Stimulated activated CD4-positive, alpha-beta T cell treated with anti-CD3 and anti-CD28 coated beads, Interleukin-4, amount 100 ng/mL, for 24 hours (primary cell): ENCODE results near the gene STXBP1.
"Not testable (repeated sequence)": the region's sequence is repeated elsewhere in the genome, so short reads cannot be mapped to it uniquely, and the experiment has no call there.

ENCODE experiments used
- DNase-seq: peaks from one replicate; pipeline ENCODE4 v3.0.0-alpha.2; 2020

Gene STXBP1

DNA sequence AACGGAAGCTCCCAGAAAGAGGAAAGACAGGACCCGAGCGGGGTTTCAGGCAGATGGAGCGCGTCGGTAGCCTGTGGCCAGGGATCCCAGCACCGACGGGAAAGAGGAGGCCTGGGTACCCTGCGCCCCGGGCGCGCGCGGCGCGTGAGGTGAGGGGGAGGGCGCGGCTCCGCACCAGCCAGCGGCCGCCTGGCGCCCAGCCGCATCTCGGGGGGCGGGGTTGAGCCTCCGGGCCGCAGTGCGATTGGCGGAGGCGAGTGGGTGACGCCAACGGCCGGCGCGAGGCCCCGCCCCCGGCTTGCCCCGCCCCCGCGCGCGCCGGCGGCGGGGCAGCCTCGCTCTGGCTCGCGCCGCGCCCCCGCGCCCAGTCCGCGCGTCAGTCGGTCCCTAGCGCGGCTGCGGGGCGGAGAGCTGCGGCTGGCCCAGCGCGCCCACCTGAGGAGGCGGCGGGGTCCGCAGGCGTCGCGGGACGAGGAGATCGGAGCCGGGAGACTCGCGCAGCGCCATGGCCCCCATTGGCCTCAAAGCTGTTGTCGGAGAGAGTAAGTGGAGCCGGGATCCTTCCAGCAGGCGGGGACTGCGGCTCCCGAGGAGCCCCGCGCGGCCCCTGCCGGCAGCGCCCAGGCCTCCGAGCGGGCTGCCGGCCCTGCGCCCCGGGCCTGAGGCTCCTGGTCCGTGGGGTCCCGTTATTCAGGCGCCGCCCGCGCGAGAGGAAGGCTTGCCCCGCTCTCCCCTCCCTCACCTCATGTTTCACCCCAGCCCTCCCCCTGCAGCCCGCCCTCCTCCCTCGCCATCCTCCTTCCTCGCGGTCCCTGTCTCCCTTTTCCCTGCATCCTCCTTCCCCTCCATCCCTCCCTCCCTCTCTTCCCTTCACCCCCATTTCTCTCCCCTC lies at the start of gene STXBP1:
STXBP1 (plus strand) TSS at position 379 of the 892 bp plus-strand sequence; CDS start at position 506, 127 bp downstream.
- peak; percentile 85 for DNase-seq

DNA sequence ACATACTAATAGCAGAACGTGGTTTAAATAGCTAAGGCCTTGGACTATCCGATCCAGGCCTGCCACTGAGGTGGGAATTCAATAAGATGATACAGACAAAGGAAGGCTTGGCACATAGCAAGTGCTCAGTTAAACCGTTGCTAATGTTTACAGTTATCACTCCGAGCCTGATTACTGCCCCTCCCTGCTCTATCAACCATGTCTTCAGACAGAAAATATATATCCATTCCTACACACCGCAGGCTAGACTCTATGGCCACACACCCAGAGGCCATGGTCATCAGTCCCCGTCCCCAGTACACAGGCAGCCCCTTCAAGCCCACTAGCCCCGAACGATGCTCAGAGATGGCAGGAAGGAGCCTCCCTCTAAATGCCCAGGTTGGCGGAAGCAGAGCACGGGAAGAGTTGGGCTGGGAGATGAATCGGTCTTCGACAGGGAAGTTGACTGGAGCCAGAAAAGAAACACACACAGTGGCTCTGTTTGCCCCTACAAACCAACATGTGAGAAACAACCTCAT lies 49.7 kb upstream of the STXBP1 start:
- DNase-seq, result no peak

DNA sequence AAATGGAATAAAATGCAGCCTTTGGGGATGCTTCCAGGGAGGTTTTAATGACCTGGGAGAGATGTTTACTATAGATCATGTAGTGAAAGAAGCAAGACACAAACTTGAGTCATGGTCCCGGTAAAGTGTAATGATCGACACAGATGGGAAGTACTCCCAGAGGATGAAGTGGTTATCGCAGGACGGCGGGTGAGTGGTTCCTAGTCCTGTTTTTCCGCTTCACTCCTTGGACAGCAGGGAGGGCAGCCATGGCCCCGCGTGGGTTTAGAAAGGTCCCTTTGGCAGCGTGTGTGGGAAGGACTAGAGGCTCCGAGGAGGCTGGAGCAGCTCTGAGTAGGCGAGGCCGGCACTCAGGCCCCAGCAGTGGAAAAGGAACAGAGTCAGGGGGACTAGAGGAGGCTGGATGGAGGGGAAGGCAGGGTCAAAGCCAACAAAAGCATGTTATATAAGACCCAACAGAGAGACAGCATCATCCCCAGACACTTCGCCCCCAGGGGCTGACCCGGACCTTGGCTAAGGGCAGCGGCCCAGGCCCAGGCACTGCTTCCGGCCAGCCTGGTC lies 49.2 kb upstream of the STXBP1 start:
- no peak for DNase-seq

DNA sequence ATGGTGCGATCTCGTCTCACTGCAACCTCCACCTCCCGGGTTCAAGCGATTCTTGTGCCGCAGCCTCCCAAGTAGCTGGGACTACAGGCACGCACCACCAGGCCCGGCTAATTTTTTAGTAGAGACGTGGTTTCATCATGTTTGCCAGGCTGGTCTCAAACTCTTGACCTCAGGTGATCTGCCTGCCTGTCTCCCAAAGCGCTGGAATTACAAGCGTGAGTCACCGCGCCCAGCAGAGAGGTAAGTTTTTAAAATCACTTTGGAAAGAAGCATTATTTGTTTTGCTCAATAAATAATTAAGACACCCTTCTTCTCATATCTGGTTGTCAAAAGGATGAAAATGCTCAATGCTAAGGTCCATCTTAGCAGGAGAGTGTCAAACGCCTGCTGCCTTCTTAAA lies 48.5 kb upstream of the STXBP1 start:
- DNase-seq, result no peak

DNA sequence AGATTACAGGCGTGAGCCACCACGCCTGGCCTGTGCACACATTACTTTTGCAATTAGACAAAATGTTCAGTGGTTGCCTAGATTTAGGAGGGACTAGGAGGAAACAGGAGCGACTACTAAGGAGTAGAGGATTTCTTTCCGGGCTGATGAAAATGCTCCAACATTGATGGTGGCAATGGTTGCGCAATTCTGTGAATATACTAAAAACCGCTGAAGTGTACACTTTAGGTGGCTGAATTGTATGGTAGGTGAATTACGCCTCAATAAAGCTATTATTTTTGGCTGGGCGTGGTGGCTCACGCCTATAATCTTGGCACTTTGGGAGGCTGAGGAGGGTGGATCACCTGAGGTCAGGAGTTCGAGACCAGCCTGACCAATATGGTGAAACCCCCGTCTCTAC lies 46.8 kb upstream of the STXBP1 start:
- no peak for DNase-seq

DNA sequence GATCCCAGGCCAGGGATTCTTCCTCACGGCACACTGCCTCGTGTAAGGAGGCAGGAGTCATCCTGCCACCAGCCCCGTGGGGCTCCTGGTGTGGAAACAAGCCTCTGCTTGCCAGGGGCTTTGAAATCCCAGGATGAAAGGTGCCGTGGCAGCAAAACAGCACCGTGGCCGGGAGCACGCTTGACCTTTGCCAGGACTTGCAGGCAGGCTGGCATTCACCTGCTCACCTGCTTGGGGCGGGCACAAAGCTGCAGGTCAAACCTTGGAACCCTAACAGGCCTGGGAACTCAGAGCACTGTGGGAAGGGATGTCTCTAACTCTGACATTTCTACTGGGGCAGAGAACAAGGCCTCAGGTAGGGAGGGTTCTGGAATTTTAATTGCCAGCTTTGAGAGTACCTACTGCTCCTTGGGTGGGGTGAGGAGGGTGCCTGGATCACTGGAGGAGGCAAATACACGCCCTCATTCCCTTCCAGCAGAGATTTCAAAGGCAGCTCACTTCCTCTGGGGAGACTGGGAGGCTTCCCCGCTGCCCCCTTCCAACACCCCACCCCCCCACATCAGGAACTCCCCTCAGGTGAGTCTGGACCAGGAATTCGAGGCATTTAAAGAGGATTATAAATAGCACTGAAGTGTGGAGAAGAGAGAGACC lies 45.6 kb upstream of the STXBP1 start:
- no peak for DNase-seq

DNA sequence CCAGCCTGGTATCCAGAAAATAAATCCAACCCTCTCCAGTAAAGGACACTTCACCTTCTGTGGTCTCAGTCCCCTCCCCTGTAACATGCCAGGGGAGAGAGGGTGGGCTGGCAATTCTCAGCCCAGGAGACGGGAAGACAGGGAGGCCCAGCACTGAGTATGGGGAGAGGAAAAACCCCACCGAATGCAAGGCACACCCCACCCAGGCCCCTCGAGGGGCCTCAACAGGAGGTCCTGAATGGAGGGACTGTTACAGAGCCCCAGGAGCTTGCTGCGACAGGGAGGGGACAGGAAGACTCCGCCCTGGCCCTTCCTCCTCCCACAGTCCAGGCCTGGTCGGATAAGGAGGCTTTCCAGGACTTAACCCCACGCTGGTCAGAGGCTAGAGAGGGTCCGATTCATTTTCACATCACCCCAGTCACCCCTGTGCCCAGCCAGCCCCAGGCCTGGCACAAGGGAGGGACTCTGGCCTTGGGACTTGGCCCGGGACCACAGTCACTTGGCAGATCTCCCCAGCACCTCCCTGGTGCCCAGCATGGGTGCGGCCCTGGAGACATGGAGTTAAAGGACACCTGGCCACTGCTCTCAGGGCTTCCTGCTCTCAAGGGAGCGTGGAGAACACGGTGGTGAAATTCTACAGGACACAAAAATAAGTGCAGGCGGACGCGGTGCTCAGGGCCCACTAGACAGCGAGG lies 44.9 kb upstream of the STXBP1 start:
- no peak for DNase-seq

DNA sequence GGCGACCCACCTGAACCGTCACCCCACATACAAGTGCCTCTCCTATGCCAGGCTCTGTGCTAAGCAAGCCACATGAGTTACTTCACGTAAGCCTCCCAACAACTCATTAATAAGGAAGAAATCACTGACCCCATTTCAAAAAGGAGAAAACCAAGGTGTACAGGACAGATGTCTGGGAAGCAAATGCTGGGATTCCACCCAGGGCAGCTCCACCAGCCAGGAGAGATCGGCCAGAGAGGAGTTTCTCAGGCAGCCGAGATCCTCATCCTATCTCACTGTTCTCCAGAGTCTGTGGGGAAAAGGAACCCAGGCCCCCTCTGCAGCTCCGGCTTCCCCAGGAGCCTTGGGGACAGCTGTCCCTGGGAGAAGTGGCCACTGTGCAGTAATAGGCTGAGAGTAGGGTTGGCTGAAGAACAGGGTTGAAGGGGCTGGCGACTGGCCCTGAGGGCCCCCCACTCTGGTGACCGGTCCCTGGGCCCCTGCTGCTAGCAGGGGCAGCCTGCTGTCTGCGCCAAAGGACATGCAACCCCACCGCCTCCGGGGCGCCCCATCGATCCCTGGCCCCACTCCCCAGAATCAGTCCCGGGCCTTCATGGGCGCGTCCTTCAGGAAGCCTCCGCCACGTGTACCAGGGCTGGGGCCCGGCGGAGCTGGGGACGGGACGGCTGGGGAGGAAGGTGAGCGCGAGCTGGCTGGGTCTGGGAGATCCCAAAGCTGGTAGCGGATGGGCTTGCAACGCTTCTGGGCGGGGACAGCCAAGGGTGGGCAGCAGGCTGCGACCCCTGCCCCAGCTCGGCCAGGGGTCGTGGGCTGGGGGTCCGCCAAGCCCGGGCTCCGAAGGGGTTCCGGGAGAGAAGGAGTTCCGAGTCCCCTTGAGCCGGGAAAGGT lies 44.1 kb upstream of the STXBP1 start:
- no peak for DNase-seq

DNA sequence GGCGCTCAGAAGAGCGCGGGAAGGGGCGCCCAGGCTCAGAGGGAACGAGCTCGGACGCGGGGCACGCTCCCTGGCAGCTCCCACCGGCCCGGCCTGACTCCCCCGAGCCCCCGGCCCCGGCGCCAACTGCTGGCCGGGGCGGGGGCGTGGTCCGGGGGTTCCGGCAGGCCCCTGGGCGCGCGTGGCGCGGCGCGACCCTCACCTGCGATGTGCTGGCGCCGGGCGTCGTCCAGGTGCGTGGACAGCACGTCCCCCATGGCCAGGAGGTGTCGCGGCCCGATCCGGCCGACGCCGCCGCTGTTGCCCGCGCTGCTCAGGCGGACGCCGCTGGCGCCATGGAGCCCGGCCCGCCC lies 43.5 kb upstream of the STXBP1 start:
- DNase-seq, result no peak

DNA sequence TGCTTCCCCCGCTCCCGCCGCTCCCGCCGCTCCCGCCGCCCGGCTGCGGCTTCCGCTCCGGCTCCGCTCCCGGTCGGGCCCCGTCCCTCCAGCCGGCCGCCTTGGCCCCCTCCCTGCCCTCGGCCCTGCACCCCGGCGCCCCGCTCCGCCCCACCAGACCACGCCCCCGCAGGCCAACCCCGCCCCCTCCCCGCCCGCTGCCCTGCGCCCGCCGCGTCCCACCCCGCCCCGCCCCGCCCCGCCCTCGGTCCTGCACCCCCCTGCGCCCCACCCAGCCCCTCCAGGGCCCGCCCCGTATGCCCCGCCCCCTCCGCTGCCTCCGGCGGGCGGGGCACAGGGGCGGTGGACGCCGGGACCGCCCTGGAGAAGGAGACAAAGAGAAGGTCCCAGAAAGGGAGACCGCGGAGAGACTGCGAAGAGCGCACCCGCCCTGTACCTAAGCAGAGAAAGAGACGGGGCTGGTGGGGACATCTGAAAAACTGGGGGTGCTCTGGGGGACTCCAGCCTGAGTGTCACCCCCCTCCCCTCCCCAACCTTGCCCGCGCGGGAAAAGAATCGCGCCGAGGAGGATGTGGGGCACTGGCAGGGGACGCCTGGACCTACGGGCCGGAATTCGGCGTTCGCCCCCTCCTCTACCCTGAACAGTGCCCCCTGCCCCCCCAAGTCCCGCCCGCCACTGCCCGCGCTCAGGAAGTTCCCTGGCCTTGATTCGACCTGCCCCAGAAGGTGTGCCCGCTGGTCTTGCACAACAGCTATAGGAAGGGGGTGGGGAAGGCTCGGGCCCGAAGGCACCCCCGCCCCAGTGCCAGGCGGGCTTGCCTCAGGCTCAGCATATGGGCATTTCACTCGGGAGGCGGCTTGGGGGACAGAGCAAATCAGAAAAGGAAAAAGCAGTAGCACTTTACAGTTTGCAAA lies 42.8 kb upstream of the STXBP1 start:
- DNase-seq, result peak; percentile 68

DNA sequence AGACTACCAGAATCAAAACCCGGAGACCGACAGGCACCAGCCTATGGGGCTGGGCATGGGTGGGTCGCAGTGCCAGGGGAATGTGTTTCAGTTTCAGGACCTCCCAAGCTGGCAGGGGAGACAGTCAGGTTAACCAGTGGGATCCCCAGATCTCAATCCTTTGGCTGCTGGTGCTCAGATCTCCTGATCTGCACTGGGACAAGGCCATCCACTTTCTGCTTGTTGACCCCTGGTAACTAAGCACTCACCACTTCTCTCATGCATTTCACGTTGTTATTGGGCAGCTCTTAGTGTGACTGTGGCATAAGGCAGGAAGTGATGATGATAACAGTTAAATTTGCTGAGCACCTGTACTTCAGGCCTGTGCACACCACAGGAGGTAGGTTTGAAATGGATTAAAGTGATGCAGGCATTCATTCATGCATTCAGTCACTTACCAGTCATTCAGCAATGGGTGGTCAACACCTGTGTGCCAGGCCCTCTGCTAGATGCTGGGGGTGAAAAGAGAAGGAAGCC lies 42.1 kb upstream of the STXBP1 start:
- DNase-seq, result no peak

DNA sequence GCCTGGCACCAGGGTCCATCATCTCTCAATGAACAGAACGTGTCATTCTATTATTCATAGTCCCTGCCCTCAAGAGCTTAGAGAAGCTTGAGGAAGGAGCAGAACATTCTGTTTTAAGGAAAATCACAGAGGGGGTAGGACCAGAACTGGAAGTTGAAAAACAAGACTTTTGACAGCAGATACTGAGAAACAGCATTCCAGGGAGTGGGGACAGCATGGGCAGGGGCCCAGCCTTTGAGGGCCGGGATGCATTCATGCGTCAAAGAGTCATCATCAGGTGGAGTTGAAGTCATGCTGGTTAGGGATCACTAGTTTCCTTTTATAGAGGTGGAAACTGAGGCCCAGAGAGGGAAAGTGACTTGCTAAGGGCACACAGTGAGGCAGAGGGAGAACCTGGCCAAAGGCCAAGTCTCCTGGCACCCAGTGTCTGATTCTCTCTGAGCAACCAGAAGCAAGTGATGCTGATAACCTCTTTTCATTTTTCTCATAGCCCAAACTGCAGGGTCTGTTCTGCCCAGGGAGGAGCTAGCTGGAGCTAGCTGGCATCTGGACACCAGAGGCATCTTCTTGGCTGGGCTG lies 41.5 kb upstream of the STXBP1 start:
- DNase-seq, result no peak

DNA sequence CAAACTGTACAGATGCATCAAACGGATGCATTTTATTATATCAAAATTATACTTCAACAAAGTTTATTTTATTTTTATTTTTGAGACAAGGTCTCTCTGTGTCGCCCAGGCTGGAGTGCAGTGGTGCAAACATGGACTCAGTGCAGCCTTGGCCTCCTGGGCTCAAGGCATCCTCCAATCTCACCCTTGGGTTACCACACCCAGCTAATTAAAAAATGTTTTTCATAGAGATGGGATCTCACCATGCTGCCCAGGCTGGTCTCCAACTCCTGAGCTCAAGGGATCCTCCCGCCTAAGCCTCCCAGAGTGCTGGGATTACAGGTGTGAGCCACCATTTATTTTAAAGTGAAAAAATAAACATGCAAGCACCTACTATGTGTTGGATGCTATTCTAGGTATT lies 40.1 kb upstream of the STXBP1 start:
- no peak for DNase-seq

DNA sequence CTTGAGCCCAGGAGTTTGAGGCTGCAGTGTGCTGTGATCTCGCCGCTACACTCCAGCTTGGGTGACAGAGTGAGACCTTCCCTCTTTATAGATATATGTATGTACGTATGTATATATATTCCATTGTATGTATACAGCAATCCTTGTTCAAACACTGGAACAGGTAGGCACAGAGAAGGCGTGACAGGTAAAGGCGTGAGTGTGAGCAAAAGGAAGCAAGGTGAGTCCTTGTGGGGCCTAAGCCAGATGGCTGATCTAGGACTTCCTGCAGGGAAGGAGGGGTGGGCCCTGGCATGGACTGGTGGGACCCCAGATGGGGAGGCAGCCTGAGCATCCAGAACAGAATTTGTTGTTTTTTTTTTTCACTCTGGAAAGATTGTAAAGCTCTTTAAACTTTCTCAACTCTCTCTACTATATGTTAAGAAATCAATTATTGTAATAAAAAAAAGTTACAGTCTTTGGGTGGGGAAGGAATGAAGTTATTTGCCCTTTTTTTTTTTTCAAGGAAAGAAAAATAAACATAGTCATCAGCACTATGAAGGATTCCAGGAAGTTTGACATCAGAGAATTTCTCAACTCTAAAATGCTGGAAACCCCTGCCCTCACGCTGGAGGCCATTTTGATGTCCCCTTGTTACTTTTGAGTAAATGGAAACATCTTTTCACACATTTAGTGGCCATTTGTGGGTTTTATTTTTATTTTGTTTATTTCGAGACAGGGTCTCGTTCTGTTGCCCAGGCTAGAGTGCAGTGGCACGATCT lies 38.9 kb upstream of the STXBP1 start:
- DNase-seq, result no peak

DNA sequence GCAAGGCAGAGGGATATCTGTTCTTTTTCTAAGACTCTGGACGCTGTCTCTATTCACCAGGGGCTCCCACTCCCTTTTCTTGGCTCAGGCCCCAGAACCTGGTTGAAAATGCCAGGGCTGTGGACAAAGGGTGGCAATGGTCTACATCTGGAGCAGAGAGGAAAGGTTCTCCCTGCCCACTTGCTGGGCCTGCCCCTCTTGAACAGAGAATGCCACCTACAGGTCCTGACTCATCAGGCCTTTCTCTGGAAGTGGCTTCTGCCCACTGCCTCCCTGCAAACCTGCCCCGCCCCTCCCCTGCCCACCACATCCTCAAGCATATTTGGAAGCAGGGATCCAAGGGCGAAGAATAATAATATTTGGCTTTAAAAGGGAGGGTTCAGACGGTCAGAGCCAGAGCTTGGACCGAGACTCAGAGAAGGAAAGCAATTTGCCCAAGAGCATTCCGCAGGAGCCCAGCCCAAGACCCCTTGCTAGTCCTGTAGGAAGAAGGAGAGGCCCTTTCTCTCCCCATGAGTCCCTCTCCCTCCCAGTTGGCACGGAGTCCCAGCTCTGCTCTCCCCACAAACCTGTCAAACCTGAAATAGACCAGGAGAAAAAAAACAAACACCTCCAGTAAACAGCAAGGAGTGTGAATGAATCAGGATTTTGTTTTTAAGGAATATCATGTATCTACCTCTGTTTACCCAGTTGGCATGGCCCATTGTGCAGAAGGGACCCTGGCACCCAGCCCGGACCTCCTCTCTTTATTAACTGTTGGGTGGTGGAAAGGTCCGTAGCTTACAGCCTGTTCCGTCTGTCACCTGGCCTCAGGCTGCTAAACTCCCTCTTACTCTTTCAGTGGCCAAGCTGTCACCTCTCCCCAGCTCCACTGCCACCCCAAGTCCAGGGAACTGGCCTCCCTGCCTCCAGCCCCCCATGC lies 37.7 kb upstream of the STXBP1 start:
- DNase-seq, result peak; percentile 45

DNA sequence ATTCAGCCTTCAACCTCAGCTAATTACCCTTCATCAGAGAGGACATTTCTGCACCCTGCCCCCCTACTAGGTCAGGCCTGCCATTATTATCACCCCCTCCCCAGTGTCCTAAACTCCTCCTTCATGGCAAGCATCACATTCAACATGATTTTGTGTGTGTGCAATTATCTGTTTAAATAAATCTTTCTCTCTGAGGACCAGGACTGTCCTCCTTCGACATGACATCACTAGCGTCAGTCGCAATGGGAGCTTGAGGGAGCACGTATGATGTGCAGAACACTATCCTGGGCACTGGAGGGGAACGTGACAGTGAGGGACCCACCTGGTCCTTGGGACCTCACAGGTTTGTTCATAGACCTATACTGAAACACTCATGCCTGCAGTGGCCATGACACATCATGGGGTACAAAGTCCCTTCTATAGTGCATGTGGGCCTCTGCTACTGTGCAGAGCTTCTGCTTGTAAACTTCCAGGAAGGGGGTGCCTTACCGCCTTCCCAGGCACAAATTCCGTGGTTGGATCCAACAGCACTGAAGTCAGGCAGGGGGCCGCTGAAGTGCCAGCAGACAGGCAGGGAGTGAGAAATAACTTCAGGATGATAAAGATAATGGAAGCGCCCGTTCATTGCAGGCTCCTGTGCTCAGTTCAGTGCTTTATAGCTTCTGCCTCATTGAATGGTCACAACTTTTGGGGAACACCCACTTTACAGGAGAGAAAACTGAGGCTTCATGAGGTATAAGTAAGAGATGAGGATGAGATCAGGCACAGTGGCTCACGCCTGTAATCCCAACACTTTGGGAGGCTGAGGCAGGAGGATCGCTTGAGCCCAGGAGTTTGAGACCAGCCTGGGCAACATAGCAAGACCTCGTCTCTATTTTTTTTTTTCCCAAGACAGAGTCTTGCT lies 36.0 kb upstream of the STXBP1 start:
- DNase-seq, result no peak

DNA sequence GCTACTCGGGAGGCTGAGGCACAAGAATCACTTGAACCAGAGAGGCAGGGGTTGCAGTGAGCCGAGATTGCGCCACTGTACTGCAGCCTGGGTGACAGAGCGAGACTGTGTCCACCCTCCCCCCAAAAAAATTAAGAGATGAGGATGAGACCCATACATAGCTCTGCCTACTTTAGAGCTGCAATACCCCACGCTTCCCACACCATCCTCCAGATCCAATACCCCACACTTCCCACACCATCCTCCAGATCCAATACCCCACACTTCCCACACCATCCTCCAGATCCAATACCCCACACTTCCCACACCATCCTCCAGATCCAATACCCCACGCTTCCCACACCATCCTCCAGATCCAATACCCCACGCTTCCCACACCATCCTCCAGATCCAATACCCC lies 34.9 kb upstream of the STXBP1 start:
- DNase-seq, result not testable (repeated sequence)

DNA sequence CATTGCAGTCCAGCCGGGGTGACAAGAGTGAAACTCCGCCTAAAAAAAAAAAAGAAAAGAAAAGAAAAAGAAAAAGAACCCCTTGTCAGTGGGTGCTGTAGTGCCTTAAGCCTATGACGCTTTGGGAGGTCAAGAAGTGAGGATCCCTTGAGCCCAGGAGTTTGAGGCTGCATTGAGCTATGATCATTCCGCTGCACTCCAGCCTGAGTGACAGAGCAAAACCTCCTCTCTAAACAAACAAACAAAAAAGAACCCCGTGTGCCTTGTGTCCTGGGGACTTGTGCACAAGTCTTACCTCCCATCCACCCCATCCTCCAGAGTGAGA lies 33.5 kb upstream of the STXBP1 start:
- no peak for DNase-seq
